ENCODE data around the gene BCL2L12. TPM values are rescaled to one million over a fixed set of nuclear protein-coding genes. Genes with fewer than 3 reads are reported as not detected.

The BCL2L12 gene
- total RNA-seq, 4 donors from 2014 or later: 4.7 to 8.1 (median 7.2) TPM

DNA sequence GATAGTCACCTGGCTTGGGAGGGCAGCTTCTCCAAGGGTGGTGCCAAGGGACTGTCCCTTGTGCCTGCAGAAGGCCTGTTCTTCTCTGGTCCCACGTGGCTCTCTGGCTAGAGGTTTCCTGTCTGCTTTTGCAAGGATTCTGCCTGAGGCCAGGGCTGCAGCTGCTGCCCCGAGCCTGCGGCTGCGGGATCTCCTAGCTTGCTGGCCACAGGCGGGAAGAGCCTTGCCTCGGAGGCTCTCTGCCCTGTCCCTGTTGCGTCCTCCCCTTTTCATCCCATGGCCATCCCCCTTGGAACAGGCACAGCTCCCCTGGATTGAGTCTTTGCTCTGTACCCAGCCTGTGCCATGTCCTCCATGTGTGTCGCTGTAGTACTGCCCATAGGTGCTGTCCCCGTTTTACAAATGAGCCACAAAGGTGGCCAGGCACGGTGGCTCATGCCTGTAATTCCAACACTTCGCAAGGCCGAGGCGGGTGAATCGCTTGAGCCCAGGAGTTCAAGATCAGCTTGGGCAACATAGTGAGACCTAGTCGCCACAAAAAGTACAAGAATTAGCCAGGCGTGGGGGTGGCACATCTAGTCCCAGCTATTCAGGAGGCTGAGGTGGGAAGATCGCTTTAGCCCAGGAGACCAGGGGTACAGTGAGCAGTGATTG, 9.2 kb upstream of the BCL2L12 start:
- Histone ChIP-seq H3K27me3 (no peaks in the 10 kb centered on the region), H3K36me3 (peaks cover 76 to 86% of the 10 kb centered on the region in 2 donors), H3K27ac (no peak overlapping the region), H3K9me3 (no peaks in the 10 kb centered on the region), H3K4me3 (replicated peaks in 1 of 3) (no peak overlapping the region), H3K4me1 (no peaks in the 10 kb centered on the region)
- DNase-seq: no peak
- TF ChIP-seq POLR2A (IDR thresholded peaks at IDR 0.05): no peak
- TF ChIP-seq, protein P1, sequence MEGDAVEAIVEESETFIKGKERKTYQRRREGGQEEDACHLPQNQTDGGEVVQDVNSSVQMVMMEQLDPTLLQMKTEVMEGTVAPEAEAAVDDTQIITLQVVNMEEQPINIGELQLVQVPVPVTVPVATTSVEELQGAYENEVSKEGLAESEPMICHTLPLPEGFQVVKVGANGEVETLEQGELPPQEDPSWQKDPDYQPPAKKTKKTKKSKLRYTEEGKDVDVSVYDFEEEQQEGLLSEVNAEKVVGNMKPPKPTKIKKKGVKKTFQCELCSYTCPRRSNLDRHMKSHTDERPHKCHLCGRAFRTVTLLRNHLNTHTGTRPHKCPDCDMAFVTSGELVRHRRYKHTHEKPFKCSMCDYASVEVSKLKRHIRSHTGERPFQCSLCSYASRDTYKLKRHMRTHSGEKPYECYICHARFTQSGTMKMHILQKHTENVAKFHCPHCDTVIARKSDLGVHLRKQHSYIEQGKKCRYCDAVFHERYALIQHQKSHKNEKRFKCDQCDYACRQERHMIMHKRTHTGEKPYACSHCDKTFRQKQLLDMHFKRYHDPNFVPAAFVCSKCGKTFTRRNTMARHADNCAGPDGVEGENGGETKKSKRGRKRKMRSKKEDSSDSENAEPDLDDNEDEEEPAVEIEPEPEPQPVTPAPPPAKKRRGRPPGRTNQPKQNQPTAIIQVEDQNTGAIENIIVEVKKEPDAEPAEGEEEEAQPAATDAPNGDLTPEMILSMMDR (IDR thresholded peaks at IDR 0.05): no peak
- 95% methylated on average over 16 to 17 of the region's 17 CpGs for WGBS, 2 donors
- intact Hi-C loops (cut with DNase I): no loop called here

DNA sequence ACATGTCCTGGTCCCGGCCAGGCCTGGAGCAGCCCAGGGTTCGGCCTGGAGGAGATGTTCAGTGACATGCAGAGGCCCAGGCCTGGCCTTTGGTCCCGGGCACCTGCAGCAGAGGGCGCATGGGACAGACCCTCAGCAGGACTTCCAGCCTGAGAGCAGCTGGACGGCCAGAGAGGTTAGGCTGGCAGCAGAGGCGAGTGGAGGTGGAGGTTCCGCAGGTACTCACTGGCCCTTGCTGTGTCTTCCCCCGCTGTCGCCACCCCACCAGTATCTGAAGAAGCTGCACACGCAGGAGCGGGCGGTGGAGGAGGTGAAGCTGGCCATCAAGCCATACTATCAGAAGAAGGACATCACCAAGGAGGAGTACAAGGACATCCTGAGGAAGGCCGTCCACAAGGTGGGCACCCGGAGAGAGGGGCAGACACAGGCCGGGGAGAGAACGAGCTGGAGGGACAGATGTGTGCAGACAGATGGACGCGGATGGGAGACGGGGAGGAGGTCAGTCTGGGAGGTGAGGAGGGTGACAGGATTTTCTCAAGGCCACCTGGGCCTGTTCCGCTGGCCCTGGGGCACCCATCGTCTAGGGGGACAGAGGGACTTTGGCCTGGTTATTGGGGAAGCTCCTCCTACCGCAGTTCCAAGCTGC, 8.1 kb upstream of the BCL2L12 start:
- Histone ChIP-seq H3K27me3 (no peaks in the 10 kb centered on the region), H3K4me1 (no peaks in the 10 kb centered on the region), H3K9me3 (no peaks in the 10 kb centered on the region), H3K4me3 (replicated peaks in 1 of 3) (no peak overlapping the region), H3K36me3 (peaks cover 80 to 91% of the 10 kb centered on the region in 2 donors), H3K27ac (no peak overlapping the region)
- intact Hi-C loops (cut with DNase I): no loop called here
- no peak for DNase-seq
- TF ChIP-seq, protein P1 (IDR thresholded peaks at IDR 0.05): no peak
- TF ChIP-seq POLR2A (IDR thresholded peaks at IDR 0.05): no peak
- 90 to 91% methylated on average over 19 to 20 of the region's 22 CpGs for WGBS, 2 donors

DNA sequence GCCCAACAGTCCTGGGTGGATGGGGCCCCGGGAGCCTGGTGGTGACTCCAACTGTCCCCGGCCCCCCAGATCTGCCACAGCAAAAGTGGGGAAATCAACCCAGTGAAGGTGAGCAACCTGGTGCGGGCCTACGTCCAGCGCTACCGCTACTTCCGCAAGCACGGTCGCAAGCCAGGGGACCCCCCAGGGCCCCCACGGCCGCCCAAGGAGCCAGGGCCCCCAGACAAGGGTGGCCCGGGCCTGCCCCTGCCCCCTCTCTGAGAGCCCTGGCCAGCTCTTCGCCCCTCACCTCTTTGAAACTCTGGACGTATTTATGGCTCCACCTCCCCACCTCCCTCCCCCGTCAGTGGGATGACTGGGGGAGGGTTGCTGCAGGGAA, 7.6 kb upstream of the BCL2L12 start:
- Histone ChIP-seq H3K27ac (no peak overlapping the region), H3K4me3 (replicated peaks in 1 of 3) (no peak overlapping the region), H3K9me3 (no peaks in the 10 kb centered on the region), H3K36me3 (peaks cover 77 to 88% of the 10 kb centered on the region in 2 donors), H3K27me3 (no peaks in the 10 kb centered on the region), H3K4me1 (no peaks in the 10 kb centered on the region)
- 90 to 93% methylated on average over 10 to 14 of the region's 15 CpGs for WGBS, 2 donors
- no peak for DNase-seq
- TF ChIP-seq, protein P1 (IDR thresholded peaks at IDR 0.05): no peak
- no peak for TF ChIP-seq POLR2A (IDR thresholded peaks at IDR 0.05)
- intact Hi-C loops (cut with DNase I): no loop called here

DNA sequence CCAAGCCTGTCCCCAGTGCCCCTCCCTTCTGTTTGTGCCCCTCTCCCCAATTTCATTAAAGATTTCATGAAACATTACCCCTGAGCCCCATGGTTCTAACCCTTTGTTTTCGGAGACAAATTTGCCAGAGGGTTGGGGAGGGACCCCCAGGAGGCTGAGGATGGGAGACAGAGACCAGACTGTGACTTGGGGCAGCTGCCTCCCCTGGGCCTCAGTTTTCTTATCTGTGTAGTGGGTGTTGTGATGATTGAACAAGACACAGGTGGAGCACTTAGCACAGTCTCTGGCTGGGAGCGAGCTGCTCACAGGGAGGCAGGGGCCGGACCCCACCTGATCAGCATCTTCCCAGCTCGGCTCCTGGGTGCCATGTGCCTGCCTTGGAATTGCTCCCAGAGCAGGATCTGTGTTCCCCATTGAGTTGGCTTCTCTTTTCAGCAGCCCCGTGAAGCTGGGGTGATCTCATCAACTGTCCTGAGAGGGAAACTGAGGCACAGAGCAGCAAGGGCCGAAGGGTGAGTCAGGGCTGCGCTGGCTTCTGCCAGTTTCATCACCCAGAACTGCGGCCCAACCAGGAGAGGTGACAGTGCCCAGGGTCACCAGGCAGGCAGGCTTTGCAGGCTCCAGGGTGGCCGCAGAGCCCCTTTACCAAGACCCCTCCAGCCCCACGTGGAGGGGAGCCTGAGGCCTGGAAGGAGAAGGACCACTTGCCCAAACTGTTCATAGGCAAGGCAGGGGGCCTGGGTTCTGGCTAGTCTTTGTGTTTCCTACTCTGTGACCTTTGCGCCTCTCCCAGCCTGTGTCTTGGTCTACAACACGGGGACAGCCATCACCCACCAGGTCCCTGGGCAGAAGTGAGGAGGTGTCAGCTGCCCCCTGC, 6.9 kb upstream of the BCL2L12 start:
- WGBS, 2 donors: 95 to 98% methylated on average over 4 to 6 of the region's 12 CpGs
- DNase-seq: no peak
- Histone ChIP-seq H3K36me3 (peaks cover 72 to 82% of the 10 kb centered on the region in 2 donors), H3K4me3 (replicated peaks in 1 of 3) (no peak overlapping the region), H3K4me1 (peaks cover under 1 to 6% of the 10 kb centered on the region in 2 donors), H3K27me3 (no peaks in the 10 kb centered on the region), H3K27ac (no peak overlapping the region), H3K9me3 (no peaks in the 10 kb centered on the region)
- TF ChIP-seq, protein P1 (IDR thresholded peaks at IDR 0.05): no peak
- no peak for TF ChIP-seq POLR2A (IDR thresholded peaks at IDR 0.05)
- intact Hi-C loops (cut with DNase I): no loop called here
